NCI-H2029 (cell line): ENCODE data around the gene LDLRAD3.
A peak's percentile ranks its signal among the peaks of the same experiment; 100 is the strongest.
"Not testable (repeated sequence)": the region's sequence is repeated elsewhere in the genome, so short reads cannot be mapped to it uniquely, and the experiment has no call there.

Source experiments
- DNase-seq: peaks from one replicate; lab custom pipeline; 2025; lab: John Stamatoyannopoulos, UW

The LDLRAD3 gene

GRCh38 chr11:36019005-36019596, 75.2 kb downstream of the LDLRAD3 start:
- peak; percentile 49 for DNase-seq

GRCh38 chr11:36019722-36020121, 75.9 kb downstream of the LDLRAD3 start:
- DNase-seq, result no peak

DNA sequence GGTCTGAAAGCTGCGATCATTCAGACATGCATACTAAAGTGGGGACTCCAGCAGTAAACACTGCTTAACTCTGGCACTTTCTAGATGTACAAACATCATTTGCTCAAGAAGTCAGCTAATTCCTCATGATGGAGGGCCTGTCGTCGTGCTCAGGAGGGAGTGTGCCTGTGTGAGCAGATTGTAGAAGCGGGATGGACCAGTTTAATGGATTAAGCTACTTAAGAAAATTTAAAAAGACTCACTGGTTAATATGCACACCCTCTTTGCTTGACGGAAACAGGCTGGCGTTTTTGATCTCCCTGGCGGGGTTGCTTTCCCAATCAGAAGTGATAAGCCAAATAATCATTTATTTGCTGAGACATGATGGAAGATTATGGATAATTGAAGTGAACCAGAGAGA, 79.0 kb downstream of the LDLRAD3 start:
- DNase-seq, result no peak

GRCh38 chr11:36023922-36024321, 80.1 kb downstream of the LDLRAD3 start:
- no peak for DNase-seq

DNA sequence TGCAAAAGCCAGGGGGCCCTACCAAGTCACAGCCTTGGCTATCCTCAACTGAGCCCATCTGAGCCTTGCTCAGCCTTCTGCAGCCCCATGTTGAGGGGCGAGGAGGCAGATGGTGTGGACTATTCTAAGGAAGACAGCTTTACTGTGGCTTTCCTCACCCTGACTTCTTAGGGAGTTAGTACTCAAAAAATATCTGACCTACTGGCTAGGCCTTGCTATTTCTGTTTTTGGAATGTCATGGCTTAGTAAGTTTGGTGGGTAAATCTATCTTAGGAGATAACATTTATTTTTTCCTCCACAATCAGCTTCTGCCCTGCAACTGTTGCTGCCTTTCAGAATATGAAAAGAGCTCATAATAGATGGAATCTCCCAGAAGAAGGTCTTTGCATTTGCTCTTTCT, 80.9 kb downstream of the LDLRAD3 start:
- DNase-seq, result no peak

DNA sequence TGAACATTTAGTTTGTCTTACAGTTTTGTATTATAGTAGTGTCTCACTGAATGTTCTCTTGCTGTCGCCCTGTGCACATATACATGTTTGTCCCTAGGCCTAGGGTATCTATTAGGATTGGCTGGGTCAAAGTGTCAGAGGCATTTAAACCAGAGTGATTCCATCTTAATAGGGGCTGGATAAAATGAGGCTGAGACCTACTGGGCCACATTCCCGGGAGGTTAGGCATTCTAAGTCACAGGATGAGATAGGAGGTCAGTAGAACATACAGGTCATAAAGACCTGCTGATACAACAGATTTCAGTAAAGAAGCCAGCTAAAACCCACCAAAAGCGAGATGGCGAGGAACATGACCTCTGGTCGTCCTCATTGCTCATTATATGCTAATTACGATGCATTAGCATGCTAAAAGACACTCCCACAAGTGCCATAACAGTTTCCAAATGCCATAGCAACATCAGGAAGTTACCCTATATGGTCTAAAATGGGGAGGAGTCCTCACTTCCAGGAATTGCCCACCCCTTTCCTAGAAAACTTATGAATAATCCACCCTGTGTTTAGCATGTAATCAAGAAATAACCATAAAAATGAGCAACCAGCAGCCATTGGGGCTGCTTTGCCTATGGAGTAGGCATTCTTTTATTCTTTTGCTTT, 82.6 kb downstream of the LDLRAD3 start:
- DNase-seq, result no peak

GRCh38 chr11:36027731-36028130, 83.9 kb downstream of the LDLRAD3 start:
- DNase-seq, result no peak

GRCh38 chr11:36029616-36030015, 85.8 kb downstream of the LDLRAD3 start:
- DNase-seq, result no peak

DNA sequence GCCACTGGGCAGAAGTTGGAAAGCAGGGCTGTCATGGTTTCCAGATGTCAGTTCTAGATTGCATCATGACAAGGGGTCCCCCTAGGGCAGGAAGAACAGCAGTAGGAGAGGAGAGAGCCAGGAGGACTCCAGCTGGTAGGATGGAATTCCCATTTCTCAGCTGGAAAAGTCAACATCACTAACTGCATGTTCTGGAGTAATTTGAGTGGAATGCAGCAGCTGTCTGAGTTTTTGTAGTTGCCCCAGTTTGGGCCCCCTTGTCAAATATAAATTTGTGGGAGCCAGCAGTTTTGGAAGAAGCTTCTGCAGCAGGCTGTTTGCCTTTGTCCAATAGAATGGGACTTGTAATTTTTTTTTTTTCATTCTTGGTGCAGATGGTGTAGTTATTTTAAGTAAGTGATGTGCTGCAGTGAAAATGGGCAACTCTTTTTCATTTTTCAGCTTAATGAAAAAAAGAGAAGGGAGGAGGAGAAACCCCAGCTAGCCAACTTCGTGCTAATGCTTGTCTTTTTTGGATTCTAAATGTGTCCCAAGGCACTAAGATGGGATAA, 86.9 kb downstream of the LDLRAD3 start:
- no peak for DNase-seq

DNA sequence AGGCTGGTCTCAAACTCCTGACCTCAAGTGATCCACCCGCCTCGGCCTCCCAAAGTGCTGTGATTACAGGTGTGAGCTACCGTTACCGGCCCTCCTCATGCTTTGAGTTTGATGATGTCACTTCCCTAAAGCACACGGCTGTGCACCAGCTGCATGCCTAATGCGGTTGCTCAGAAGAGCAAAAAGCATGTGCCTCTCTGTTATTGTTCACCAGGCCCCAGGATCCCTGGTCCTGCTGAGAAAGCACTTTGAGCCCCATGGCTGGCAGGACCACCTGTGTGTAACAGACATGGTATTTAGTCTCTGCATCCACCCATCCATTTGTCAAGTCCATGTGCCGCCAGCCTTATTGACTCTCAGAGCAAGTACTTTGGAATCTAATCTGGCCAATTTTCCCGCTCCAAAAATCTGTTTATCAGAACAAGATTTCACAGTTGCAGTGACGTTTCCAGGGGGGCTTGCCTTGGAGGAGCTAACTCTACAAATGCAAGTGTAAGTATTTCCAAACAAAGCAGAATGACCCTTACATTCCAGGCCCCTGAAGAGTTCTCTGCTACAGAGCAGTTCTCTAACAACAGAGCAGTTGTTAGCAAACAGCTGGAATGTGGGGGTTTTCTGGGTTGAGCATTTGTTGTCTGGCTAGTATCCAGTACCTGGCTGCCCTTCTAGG, 89.4 kb downstream of the LDLRAD3 start:
- DNase-seq, result no peak

GRCh38 chr11:36033936-36034335, 90.1 kb downstream of the LDLRAD3 start:
- no peak for DNase-seq

DNA sequence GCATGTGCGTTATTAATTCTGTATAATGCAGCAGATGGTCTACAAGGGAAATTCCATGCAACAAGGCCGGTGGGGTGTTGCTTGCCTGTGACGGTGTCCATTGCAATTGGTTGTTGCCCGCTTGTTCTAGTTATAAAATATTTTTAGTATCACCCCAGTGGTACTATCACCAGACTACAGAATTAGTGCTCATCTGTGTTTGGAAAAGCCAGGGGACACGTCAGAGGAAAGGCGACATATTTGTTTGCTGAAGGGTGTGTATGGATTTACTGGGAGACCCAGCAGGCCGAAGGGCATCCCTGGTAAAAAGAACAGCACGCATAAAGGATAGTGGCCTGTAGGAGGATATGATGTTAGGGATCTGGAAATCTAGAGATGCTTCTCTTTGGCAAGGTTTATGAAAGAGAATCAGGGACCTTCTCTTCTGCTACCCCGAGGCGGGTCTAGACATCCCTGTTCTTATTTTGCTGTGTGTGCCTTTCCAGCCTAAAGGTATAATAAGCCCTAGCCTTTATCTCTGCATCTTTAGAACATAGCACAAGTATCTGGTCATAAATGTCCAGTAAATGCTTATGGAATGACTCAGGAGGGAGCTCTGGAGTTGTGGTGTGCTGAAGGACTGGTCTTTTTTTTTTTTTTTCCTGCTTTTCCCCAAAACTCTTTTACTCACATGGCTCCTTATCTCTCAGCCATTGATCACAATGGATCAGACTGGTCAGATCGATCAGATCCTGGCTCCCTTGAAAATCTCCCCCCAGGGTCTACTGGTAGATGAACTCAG, 90.9 kb downstream of the LDLRAD3 start:
- no peak for DNase-seq

- no peak for DNase-seq
Observed at GRCh38 chr11:36035454-36035853, 91.6 kb downstream of the LDLRAD3 start.

- no peak for DNase-seq
Observed at GRCh38 chr11:36035999-36036398, 92.1 kb downstream of the LDLRAD3 start.

DNA sequence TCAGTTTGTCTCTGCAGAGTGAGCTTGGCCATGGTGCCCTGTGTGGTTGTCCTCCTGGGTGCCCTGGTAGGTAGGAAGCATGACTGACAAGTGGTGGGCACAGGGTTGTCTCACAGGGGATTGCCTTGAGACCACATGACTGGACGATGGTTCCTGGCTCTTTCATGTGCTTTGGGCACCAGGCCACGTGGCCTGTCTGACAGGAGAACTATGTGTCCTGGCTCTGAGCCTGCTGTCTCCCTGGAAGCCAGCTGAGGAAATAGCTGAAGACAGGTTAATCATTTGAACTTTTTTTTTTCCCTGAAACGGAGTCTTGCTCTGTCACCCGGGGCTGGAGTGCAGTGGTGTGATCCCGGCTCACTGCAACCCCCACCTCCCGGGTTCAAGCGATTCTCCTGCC, 93.2 kb downstream of the LDLRAD3 start:
- no peak for DNase-seq

- DNase-seq, result no peak
Observed at GRCh38 chr11:36038541-36038940, 94.7 kb downstream of the LDLRAD3 start.

GRCh38 chr11:36039471-36039870, 95.6 kb downstream of the LDLRAD3 start:
- no peak for DNase-seq

DNA sequence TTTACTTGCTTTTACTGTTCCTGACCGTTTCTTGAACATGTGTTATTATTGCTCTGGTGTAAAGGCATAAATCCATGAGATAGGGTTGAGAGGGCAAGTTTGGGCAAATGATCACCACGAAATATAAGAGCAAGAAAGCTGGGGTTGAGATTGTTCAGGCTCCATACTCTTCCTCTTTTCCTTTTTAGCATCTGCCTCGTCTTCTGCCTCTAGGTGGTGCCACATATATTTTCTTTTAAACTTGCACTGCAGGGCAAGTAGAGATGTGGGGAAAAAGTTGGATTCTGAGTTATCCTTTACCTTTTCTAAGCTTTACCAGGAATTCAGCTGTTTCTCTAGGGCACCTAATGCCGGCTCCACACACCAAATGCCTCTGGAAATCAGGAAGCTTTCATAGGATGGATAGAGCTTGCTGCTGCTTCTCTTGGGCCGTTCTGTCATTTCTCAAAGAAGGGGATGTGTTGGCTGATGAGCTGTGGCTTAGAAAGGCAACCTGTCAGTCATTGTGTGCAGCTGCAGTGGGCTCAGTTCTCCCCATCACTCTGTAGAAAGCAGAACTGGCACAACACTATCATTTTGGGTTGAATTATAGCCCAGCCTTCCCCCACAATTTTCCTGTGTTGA, 98.2 kb downstream of the LDLRAD3 start:
- no peak for DNase-seq

DNA sequence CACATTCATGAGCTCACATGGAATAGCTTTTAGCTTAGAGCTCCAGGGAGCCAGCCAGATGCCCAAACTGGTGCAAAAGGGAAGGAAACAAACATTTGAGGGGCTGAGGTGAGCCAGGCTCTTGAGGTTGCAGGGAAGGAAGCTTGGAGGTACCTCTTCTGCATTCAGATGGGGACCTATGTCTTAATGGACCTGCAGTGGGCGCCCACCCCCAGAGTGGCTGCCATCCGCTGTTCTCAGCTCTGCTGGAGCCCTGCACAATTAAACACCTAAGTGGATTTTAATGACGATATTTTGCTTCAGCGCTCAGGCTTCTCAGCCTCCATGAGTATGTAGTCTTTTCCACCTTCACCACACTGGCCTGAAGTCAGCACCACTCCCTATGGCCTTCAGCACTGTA, 100.8 kb downstream of the LDLRAD3 start:
- no peak for DNase-seq

DNA sequence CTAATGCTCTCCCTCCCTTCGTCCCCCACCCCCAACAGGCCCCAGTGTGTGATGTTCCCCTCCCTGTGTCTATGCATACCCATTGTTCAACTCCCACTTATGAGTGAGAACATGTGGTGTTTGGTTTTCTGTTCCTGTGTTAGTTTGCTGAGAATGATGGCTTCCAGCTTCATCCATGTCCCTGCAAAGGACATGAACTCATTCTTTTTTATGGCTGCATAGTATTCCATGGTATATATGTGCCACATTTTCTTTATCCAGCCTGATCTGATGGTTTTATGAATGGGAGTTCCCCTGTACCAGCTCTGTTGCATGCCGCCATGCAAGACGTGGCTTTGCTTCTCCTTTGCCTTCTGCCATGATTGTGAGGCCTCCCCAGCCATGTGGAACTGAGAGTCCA, 102.1 kb downstream of the LDLRAD3 start:
- not testable (repeated sequence) for DNase-seq

DNA sequence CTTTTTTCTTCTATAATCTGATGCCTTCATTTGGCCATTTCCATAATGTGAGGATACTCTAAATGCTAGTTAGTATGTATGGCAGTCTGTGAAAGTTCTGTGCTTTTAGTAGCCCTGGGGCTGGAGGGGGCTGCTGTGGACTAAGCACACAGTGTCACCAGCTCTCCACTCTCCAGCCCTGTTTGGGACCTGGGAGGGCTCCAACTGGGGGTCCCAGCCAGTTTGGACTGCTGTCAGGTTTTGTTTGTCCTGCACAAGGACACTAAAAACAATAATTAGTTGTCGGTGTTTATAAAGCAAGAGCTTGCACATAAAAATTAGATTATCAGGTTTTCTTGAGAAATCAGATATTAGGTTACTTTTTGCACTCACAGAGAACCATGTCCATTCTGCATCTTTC, 103.1 kb downstream of the LDLRAD3 start:
- no peak for DNase-seq

DNA sequence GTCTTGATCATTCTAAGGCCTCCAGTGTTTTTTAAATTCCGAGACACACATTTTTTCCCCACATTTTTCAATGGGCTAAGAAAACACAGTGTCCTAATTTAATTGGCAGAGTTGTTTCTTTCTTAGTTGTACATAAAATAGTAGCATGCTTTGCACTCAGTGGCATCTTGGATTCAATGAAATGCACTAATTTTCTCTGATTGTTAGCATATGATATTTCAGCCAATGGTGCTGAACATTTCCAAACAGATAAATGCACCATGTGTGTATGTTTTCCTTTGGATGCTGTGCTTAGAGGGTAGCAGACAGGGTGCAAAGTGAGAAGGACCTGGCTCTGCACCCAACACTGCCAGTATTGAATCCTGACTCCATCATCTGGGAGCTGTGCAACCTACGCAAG, 103.5 kb downstream of the LDLRAD3 start:
- no peak for DNase-seq
